ENCODE data around the gene ZBTB49.

ZBTB49 gene

DNA sequence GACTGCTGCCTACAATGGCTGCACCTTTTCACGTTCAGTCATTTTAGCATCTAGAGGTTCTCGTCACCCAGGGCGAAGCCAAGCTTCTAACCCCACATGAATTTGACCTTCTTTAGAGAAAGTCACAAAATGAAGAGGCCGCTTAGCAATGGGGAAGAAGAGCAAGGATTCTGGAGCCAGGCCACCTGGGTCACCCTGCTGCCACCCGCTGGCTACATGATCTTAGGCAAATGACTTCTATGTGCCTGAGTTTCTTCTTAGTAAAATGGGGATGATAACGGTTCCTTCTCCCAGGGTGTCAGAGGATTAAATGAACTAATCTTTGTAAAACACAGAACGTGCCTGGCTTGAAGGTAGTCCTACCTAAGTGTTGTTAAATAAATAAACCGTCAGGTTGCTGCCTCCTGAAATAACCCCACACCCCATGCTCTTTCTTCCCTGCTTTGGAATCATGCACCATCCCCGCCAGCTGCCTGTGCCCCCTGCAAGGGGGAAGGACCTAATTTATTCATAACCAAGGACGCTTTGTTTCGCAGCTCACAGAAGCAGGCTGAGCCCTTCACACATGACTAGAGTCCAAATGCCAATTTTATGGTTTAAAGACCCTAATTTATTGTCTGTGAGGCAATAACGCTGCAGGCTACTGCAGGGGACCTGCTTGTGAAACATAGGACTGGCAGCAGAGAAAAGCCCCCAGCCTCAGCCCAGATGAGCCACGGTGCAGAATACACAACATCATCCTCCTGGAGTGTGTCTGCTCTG lies 68.2 kb downstream of the ZBTB49 start:
- no peak for DNase-seq (ENCODE audit: low read depth in 3 of 3)

DNA sequence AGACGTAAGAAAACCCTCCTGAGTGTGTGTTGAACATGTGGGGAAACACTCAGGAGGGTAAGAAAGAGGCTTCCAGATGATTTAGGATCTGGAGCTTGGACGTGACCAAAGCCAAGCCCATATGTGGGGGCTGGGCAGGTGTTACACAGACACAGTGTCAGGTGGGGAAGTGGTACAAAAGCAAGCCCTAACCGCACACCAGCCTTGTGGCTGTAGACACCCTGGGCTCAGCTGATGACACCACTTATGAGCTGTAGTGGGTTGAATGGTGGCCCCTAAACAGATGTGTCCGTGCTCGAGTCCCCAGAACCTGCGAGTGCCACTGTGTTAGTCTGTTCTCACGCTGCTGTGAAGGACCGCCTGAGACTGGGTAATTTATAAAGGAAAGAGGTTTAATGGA lies 71.8 kb downstream of the ZBTB49 start:
- no peak for DNase-seq (ENCODE audit: low read depth in 3 of 3)

GRCh38 chr4:4362991-4363697 lies 73.1 kb downstream of the ZBTB49 start:
- DNase-seq (ENCODE audit: low read depth in 3 of 3) = no peak

DNA sequence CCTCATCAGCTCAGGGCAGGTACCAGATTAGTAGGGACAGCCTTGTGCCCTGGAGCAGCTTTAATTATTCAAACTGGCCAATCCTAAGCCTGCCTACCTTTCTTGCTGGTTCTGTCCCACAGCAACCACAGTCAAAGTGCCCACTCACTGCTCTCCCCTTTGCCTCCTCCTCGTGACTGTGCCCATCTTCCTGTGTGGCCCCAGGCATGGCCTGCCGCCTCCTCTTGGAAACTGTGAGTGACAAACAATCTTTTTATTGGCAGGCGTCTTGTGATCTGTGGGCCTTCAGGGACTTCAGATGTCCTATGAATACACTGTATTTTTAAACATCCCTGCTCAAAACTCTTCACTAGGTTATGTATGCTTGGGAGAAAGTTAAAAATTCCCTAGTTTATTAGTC lies 74.0 kb downstream of the ZBTB49 start:
- DNase-seq (ENCODE audit: low read depth in 3 of 3) = no peak

GRCh38 chr4:4364486-4365208 lies 74.6 kb downstream of the ZBTB49 start:
- no peak for DNase-seq (ENCODE audit: low read depth in 3 of 3)

- DNase-seq (ENCODE audit: low read depth in 3 of 3) = no peak
These were observed 78.9 kb downstream of the ZBTB49 start for GRCh38 chr4:4368809-4369580.

All from stimulated activated CD4-positive, alpha-beta T cell treated with anti-CD3 and anti-CD28 coated beads, TNF-alpha, amount 100 ng/mL, for 4 hours (primary cell).